Mucosa of gallbladder (tissue), 1 donor: Measurements from ENCODE around the gene AMER3. TPM values are rescaled to one million over a fixed set of nuclear protein-coding genes. Genes with fewer than 3 reads are reported as not detected.

ENCODE experiments used
- total RNA-seq: library from RNA; stranded (reverse); gene quantifications from one replicate; pipeline ENCODE4 v1.2.1, GENCODE V29; 2021
- donor health status: DM: no; HTN: no; CAD: no.

AMER3 gene
- total RNA-seq, 1 donor from 2014 or later = 0.03 TPM

Other genes with a start within 250 kb of the AMER3 start
- 0.03 TPM for gene POTEI, start 246.2 kb upstream of the AMER3 start, total RNA-seq
- gene CFC1B, start 234.3 kb upstream of the AMER3 start, total RNA-seq = not detected
- not detected for gene CFC1, start 156.0 kb upstream of the AMER3 start, total RNA-seq
- gene POTEJ, start 144.1 kb upstream of the AMER3 start, total RNA-seq = not detected
- gene GPR148, start 26.5 kb upstream of the AMER3 start, total RNA-seq = not detected
- 11.7 TPM for gene ARHGEF4, start 81.4 kb downstream of the AMER3 start, total RNA-seq